Measurements from ENCODE around the gene FEV. TPM values are rescaled to one million over a fixed set of nuclear protein-coding genes. Genes with fewer than 3 reads are reported as not detected.

The FEV gene
- total RNA-seq, 4 donors from 2014 or later = 2.1 TPM; not detected in 3

DNA sequence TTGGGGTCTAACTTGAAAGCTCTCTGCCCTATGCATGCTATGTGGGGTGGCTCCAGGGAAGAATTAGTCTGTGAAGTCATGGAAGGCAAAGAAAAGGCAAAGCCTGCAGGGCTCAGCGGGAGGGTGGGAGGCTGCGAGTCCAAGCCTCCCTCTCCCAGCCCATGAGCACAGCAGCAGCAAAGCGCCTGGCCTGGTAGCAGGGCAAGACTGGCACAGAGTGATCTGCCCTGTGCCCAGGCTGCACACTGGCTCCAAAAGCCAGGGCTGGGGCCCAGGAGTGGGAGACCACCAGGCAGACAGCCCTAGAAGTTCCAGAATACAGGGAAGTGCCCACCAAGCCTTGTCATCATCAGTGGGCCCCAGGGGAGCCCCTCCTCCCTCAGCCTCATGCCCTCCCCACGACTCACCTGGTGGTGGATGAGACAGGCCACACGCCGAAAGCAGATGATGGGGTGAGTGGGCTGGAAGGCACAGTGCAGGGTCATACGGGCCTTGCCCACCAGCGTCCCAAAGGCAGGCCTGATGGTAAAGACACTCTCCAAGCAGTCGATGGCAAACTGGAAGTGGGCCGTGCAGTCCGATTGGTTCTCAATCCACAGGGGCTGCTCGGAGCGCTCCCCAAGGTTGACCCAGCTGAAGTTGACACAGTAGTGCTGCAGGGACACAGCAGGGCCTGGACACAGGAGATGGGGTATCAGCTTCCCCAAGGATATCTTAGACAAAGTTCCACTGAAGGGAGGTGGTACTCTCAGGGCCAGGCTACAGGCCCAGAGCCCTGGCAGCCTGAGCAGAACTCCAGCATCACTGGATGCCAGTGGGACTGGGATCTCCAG is 44.2 kb upstream of the FEV start:
- Histone ChIP-seq H3K27ac (no peak overlapping the region), H3K36me3 (no peaks in the 10 kb centered on the region), H3K9me3 (no peaks in the 10 kb centered on the region), H3K4me3 (no peak overlapping the region), H3K4me1 (no peaks in the 10 kb centered on the region), H3K27me3 (peaks cover 0 to 88% (median 1%) of the 10 kb centered on the region in 4 donors)
- 64 to 75% methylated on average over 8 of the region's 13 CpGs for WGBS, 2 donors
- TF ChIP-seq POLR2A (IDR thresholded peaks at IDR 0.05) = no peak
- DNase-seq = no peak
- intact Hi-C loops (cut with DNase I) = no loop called here

DNA sequence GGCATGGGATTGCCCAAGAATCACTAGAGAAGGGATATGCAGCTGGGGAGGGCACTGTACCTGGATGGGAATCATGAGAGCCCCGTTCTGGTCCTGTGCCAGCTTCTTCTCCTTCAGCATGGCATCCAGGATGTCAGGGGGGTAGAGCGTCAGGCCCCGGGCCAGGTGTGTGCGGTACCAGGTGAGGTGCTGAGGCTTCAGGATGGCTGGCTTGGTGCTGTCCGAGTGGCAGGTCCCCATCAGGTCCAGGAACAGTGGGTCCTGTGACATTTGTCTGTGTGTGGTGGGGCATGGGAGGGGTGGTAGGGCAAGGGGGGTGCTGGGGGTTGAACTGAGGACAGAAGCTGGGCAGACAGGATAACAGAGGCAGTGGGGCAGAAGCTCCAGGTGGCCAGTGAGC is 43.2 kb upstream of the FEV start:
- Histone ChIP-seq H3K4me1 (no peaks in the 10 kb centered on the region), H3K27ac (no peak overlapping the region), H3K4me3 (no peak overlapping the region), H3K36me3 (no peaks in the 10 kb centered on the region), H3K27me3 (peaks cover 0 to 91% (median 1%) of the 10 kb centered on the region in 4 donors), H3K9me3 (no peaks in the 10 kb centered on the region)
- DNase-seq = no peak
- WGBS, 2 donors = 63 to 78% methylated on average over 4 to 5 of the region's 5 CpGs
- TF ChIP-seq, protein P1, sequence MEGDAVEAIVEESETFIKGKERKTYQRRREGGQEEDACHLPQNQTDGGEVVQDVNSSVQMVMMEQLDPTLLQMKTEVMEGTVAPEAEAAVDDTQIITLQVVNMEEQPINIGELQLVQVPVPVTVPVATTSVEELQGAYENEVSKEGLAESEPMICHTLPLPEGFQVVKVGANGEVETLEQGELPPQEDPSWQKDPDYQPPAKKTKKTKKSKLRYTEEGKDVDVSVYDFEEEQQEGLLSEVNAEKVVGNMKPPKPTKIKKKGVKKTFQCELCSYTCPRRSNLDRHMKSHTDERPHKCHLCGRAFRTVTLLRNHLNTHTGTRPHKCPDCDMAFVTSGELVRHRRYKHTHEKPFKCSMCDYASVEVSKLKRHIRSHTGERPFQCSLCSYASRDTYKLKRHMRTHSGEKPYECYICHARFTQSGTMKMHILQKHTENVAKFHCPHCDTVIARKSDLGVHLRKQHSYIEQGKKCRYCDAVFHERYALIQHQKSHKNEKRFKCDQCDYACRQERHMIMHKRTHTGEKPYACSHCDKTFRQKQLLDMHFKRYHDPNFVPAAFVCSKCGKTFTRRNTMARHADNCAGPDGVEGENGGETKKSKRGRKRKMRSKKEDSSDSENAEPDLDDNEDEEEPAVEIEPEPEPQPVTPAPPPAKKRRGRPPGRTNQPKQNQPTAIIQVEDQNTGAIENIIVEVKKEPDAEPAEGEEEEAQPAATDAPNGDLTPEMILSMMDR (IDR thresholded peaks at IDR 0.05) = no peak
- TF ChIP-seq POLR2A (IDR thresholded peaks at IDR 0.05) = no peak
- intact Hi-C loops (cut with DNase I) = no loop called here

DNA sequence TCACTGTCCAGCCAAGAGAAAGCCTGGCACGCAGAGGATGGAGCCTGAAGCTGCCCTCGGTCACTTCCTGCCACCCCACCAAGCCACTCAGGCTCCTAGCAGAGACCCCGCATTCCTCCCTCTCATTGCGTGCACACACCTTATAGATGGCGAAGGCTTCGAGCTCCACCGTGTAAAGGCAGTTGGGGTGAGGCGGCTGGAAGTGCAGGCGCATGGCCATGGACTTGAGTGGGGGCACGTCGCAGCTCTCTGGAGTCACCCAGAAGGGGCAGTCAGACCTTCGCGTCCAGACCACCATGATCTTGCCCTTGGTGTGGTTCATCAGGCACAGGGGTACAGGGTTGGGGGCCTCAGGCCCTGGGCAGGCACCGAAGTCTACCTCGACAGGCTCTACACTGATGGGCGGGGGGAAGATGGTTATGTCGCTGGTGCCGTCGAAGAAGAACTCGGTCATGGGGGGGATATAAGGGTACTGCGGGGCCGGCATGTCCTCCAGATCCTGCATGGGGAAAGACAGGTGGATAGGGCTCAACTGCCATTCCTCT is 42.6 kb upstream of the FEV start:
- intact Hi-C loops (cut with DNase I) = no loop called here
- no peak overlapping the region for H3K27ac ChIP-seq
- no peak overlapping the region for H3K4me3 ChIP-seq
- H3K27me3 ChIP-seq = peaks cover 0 to 86% (median 1%) of the 10 kb centered on the region in 4 donors
- no peaks in the 10 kb centered on the region for H3K9me3 ChIP-seq
- H3K36me3 ChIP-seq = no peaks in the 10 kb centered on the region
- TF ChIP-seq, protein P1 (IDR thresholded peaks at IDR 0.05) = no peak
- no peak for TF ChIP-seq POLR2A (IDR thresholded peaks at IDR 0.05)
- no peak for DNase-seq
- no peaks in the 10 kb centered on the region for H3K4me1 ChIP-seq
- 86 to 90% methylated on average over 15 to 20 of the region's 22 CpGs for WGBS, 2 donors

DNA sequence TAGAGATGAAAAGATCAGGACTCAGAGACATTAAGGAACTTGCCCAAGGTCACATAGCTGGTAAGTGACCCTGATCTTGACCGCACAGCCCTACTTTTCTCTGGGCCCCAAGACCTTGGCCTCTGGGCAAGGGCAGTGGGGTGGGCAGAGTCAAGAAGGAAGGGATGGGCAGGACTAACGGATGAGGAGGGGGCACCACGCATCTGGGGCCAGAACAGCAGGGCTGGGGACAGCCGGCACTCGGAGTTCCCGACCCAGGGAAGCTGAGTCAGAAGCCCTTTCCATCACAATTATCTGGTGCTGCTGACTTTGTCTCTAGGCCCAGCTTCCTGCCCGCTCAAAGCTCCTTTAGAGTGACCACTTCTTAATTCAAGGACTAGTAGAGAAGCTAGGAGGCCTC is 42.0 kb upstream of the FEV start:
- 74% methylated on average over 2 to 3 of the region's 7 CpGs for WGBS, 2 donors
- Histone ChIP-seq H3K27ac (no peak overlapping the region), H3K9me3 (no peaks in the 10 kb centered on the region), H3K36me3 (no peaks in the 10 kb centered on the region), H3K4me3 (no peak overlapping the region), H3K27me3 (peaks cover 0 to 86% (median 1%) of the 10 kb centered on the region in 4 donors), H3K4me1 (no peaks in the 10 kb centered on the region)
- intact Hi-C loops (cut with DNase I) = no loop called here
- no peak for TF ChIP-seq POLR2A (IDR thresholded peaks at IDR 0.05)
- TF ChIP-seq, protein P1 (IDR thresholded peaks at IDR 0.05) = no peak
- no peak for DNase-seq

DNA sequence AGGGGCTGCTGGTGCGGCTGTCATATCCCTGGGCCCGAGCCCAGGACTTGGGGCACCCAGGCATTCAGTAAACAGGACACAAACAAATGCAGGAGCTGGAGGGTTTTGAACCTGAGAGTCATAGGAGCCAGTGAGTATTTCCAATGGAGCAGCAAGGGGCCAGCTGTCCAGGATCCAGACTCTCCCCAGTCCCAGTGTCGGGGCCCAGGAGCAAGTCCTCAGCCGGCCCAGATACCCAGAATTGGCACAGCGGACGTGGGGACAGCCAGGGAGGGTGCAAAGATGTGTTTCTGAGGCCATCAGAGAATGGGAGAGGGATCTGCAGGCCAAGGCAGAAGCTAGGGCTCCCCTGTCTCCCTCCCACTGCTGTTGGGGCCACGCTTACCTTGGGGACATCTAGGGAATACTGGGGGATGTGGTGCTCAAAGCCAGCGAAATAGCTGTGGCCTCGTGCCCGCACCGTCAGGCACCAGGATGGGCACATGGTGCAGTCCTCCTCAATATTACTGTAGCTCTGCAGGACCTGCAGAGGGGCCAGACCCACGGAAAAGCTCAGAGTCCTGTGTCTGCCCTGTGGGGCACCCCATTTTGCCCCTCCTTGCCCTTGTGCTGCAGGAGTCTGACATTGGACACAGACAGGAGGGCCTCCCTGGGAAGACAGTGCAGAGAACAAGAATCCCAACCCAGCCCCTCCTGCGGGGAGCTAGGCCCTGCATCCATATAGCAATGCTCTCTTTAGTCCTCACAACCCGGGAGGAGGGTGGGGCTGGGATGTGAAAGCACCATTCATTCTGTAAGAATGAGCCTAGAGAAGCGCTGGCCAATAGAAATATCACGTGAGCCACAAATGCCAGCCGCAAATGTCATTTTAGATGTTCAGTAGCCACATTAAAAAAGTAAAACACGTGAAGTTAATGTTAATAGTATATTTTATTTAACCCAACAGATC is 40.9 kb upstream of the FEV start:
- Histone ChIP-seq H3K36me3 (no peaks in the 10 kb centered on the region), H3K9me3 (no peaks in the 10 kb centered on the region), H3K4me3 (no peak overlapping the region), H3K27ac (no peak overlapping the region), H3K4me1 (no peaks in the 10 kb centered on the region), H3K27me3 (peaks cover 0 to 86% (median 1%) of the 10 kb centered on the region in 4 donors)
- TF ChIP-seq POLR2A (IDR thresholded peaks at IDR 0.05) = no peak
- TF ChIP-seq, protein P1 (IDR thresholded peaks at IDR 0.05) = no peak
- intact Hi-C loops (cut with DNase I) = no loop called here
- DNase-seq = no peak
- 68 to 71% methylated on average over 10 of the region's 18 CpGs for WGBS, 2 donors

Measured in esophagus squamous epithelium (tissue), 5 donors.